Measurements from ENCODE around the gene ABRACL.

DNA sequence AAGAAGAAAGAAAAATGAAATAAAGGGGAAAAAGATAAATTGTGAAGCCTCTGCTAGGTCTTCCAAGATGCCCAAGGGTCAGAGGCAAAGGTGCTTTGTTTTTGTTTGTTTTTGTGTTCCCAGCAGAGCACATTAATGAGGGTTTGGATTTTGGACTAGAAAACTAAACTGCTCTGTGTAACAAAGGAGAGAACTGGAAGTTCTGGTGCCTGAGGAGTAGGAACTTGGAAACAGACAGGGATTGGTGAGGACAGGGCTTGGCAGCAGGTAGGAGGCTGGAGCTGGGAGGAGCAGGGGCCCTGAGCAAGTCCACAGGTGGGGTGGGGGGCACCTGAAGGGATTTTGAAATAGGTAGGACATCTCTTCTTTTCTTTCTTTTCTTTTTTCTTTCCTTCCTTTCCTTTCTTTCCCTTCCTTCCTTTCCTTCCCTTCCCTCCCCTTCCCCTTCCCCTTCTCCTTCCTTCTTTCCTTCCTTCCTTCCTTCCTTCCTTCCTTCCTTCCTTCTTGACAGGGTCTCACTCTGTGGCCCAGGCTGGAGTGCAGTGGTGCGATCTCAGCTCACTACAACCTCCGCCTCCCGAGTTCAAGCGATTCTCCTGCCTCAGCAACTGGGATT is 15.3 kb upstream of the ABRACL start:
- TF ChIP-seq, protein P1, sequence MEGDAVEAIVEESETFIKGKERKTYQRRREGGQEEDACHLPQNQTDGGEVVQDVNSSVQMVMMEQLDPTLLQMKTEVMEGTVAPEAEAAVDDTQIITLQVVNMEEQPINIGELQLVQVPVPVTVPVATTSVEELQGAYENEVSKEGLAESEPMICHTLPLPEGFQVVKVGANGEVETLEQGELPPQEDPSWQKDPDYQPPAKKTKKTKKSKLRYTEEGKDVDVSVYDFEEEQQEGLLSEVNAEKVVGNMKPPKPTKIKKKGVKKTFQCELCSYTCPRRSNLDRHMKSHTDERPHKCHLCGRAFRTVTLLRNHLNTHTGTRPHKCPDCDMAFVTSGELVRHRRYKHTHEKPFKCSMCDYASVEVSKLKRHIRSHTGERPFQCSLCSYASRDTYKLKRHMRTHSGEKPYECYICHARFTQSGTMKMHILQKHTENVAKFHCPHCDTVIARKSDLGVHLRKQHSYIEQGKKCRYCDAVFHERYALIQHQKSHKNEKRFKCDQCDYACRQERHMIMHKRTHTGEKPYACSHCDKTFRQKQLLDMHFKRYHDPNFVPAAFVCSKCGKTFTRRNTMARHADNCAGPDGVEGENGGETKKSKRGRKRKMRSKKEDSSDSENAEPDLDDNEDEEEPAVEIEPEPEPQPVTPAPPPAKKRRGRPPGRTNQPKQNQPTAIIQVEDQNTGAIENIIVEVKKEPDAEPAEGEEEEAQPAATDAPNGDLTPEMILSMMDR (IDR thresholded peaks at IDR 0.05) = no peak
- no peak for TF ChIP-seq POLR2A (IDR thresholded peaks at IDR 0.05)
- TF ChIP-seq EP300 (IDR thresholded peaks at IDR 0.05) = no peak

All from ovary (tissue), 3 donors.